GM23338 (cell line): Measurements from ENCODE around the gene CKB.

ENCODE experiments used
- CREB1 ChIP-seq: fragments of 250-450 bp; sonication (Bioruptor Pico); IDR thresholded peaks from 2 replicates; pipeline ENCODE4 v1.5.0; 2020; ENCODE audit warnings: low read depth, mild to moderate bottlenecking, moderate library complexity
- EZH2 ChIP-seq: fragments of 200-600 bp; sonication (generic); IDR thresholded peaks from one replicate; pipeline ENCODE4 v1.8.0; 2017; ENCODE audit warnings: antibody characterized with exemption, mild to moderate bottlenecking, low read depth; ENCODE audit not compliant: unreplicated experiment
- EZH2phosphoT487 ChIP-seq: fragments of 200-600 bp; sonication (generic); IDR thresholded peaks from one replicate; pipeline ENCODE4 v1.8.1; 2018; ENCODE audit warnings: antibody characterized with exemption; ENCODE audit not compliant: unreplicated experiment
- JUNB ChIP-seq: IDR thresholded peaks from one replicate; pipeline ENCODE4 v1.6.1; 2016; ENCODE audit warnings: antibody characterized with exemption; ENCODE audit not compliant: unreplicated experiment
- NANOG ChIP-seq: IDR thresholded peaks from 2 replicates; pipeline ENCODE4 v1.6.1; 2016; ENCODE audit warnings: antibody characterized with exemption, borderline replicate concordance
- POLR2AphosphoS5 ChIP-seq: IDR thresholded peaks from 2 replicates; pipeline ENCODE4 v1.6.1; 2016; ENCODE audit warnings: antibody characterized with exemption, low read depth
- STAT1 ChIP-seq: IDR thresholded peaks from one replicate; pipeline ENCODE4 v1.6.1; 2016; ENCODE audit warnings: antibody characterized with exemption; ENCODE audit not compliant: unreplicated experiment
- ZNF331 ChIP-seq: fragments of 250-450 bp; sonication (Bioruptor Pico); IDR thresholded peaks from 2 replicates; pipeline ENCODE4 v1.5.0; 2020; ENCODE audit warnings: low read depth, mild to moderate bottlenecking, moderate library complexity
- TF ChIP-seq, protein P1 (sequence below): IDR thresholded peaks from one replicate; pipeline ENCODE4 v1.6.1; 2018; ENCODE audit warnings: antibody characterized with exemption; ENCODE audit not compliant: unreplicated experiment
- TF ChIP-seq, protein P2 (sequence below), 2 experiments: fragments of 200-600 bp in 1 of 2; sonication (generic) in 1 of 2; conservative IDR thresholded peaks; 2 replicates each; pipeline versions ENCODE4 v1.5.1 to v1.6.1; 2016 to 2017; ENCODE audit warnings: antibody characterized with exemption in 2 of 2, low read depth in 2 of 2, mild to moderate bottlenecking in 2 of 2, moderate library complexity in 1 of 2
- TF ChIP-seq, protein P3 (sequence below): fragments of 250-450 bp; sonication (Bioruptor Pico); IDR thresholded peaks from 2 replicates; pipeline ENCODE4 v1.5.0; 2020; ENCODE audit warnings: mild to moderate bottlenecking, moderate library complexity

DNA sequence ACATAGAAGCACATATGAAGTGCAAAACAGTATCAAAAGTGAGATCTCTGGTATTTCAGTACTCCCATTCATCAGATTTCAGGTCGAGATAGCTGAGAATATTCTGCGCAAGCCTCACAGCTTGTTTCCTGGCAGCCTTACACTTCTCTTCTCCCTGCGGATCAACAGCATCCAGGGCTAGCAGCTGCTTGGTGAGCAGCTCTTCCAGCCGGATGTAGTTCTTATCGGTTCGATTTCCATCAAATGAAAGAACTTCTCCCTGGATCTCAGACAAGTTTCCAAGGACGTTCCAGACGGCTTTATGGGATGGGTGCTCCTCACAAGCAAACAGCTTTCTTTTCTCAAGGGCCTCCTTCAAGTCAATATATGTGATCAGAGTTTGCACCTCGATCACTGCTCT is 37.1 kb upstream of the CKB start:
- TF ChIP-seq, protein P1, sequence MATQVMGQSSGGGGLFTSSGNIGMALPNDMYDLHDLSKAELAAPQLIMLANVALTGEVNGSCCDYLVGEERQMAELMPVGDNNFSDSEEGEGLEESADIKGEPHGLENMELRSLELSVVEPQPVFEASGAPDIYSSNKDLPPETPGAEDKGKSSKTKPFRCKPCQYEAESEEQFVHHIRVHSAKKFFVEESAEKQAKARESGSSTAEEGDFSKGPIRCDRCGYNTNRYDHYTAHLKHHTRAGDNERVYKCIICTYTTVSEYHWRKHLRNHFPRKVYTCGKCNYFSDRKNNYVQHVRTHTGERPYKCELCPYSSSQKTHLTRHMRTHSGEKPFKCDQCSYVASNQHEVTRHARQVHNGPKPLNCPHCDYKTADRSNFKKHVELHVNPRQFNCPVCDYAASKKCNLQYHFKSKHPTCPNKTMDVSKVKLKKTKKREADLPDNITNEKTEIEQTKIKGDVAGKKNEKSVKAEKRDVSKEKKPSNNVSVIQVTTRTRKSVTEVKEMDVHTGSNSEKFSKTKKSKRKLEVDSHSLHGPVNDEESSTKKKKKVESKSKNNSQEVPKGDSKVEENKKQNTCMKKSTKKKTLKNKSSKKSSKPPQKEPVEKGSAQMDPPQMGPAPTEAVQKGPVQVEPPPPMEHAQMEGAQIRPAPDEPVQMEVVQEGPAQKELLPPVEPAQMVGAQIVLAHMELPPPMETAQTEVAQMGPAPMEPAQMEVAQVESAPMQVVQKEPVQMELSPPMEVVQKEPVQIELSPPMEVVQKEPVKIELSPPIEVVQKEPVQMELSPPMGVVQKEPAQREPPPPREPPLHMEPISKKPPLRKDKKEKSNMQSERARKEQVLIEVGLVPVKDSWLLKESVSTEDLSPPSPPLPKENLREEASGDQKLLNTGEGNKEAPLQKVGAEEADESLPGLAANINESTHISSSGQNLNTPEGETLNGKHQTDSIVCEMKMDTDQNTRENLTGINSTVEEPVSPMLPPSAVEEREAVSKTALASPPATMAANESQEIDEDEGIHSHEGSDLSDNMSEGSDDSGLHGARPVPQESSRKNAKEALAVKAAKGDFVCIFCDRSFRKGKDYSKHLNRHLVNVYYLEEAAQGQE = no peak
- TF ChIP-seq, protein P2, sequence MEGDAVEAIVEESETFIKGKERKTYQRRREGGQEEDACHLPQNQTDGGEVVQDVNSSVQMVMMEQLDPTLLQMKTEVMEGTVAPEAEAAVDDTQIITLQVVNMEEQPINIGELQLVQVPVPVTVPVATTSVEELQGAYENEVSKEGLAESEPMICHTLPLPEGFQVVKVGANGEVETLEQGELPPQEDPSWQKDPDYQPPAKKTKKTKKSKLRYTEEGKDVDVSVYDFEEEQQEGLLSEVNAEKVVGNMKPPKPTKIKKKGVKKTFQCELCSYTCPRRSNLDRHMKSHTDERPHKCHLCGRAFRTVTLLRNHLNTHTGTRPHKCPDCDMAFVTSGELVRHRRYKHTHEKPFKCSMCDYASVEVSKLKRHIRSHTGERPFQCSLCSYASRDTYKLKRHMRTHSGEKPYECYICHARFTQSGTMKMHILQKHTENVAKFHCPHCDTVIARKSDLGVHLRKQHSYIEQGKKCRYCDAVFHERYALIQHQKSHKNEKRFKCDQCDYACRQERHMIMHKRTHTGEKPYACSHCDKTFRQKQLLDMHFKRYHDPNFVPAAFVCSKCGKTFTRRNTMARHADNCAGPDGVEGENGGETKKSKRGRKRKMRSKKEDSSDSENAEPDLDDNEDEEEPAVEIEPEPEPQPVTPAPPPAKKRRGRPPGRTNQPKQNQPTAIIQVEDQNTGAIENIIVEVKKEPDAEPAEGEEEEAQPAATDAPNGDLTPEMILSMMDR (conservative IDR thresholded peaks at IDR 0.05; ENCODE audit: low read depth in 2 of 2) = no peak
- TF ChIP-seq POLR2AphosphoS5 (no peak), NANOG (no peak), EZH2 (no peak), EZH2phosphoT487 (no peak), CREB1 (CRISPR knock-in tag) (no peak), STAT1 (no peak), JUNB (no peak), ZNF331 (CRISPR knock-in tag) (no peak)
- TF ChIP-seq, protein P3, sequence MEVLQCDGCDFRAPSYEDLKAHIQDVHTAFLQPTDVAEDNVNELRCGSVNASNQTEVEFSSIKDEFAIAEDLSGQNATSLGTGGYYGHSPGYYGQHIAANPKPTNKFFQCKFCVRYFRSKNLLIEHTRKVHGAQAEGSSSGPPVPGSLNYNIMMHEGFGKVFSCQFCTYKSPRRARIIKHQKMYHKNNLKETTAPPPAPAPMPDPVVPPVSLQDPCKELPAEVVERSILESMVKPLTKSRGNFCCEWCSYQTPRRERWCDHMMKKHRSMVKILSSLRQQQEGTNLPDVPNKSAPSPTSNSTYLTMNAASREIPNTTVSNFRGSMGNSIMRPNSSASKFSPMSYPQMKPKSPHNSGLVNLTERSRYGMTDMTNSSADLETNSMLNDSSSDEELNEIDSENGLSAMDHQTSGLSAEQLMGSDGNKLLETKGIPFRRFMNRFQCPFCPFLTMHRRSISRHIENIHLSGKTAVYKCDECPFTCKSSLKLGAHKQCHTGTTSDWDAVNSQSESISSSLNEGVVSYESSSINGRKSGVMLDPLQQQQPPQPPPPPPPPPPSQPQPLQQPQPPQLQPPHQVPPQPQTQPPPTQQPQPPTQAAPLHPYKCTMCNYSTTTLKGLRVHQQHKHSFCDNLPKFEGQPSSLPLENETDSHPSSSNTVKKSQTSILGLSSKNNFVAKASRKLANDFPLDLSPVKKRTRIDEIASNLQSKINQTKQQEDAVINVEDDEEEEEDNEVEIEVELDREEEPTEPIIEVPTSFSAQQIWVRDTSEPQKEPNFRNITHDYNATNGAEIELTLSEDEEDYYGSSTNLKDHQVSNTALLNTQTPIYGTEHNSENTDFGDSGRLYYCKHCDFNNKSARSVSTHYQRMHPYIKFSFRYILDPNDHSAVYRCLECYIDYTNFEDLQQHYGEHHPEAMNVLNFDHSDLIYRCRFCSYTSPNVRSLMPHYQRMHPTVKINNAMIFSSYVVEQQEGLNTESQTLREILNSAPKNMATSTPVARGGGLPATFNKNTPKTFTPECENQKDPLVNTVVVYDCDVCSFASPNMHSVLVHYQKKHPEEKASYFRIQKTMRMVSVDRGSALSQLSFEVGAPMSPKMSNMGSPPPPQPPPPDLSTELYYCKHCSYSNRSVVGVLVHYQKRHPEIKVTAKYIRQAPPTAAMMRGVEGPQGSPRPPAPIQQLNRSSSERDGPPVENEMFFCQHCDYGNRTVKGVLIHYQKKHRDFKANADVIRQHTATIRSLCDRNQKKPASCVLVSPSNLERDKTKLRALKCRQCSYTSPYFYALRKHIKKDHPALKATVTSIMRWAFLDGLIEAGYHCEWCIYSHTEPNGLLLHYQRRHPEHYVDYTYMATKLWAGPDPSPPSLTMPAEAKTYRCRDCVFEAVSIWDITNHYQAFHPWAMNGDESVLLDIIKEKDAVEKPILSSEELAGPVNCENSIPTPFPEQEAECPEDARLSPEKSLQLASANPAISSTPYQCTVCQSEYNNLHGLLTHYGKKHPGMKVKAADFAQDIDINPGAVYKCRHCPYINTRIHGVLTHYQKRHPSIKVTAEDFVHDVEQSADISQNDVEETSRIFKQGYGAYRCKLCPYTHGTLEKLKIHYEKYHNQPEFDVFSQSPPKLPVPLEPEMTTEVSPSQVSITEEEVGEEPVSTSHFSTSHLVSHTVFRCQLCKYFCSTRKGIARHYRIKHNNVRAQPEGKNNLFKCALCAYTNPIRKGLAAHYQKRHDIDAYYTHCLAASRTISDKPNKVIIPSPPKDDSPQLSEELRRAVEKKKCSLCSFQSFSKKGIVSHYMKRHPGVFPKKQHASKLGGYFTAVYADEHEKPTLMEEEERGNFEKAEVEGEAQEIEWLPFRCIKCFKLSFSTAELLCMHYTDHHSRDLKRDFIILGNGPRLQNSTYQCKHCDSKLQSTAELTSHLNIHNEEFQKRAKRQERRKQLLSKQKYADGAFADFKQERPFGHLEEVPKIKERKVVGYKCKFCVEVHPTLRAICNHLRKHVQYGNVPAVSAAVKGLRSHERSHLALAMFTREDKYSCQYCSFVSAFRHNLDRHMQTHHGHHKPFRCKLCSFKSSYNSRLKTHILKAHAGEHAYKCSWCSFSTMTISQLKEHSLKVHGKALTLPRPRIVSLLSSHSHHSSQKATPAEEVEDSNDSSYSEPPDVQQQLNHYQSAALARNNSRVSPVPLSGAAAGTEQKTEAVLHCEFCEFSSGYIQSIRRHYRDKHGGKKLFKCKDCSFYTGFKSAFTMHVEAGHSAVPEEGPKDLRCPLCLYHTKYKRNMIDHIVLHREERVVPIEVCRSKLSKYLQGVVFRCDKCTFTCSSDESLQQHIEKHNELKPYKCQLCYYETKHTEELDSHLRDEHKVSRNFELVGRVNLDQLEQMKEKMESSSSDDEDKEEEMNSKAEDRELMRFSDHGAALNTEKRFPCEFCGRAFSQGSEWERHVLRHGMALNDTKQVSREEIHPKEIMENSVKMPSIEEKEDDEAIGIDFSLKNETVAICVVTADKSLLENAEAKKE (CRISPR knock-in tag) = no peak
